ENCODE measurements around the gene SLC41A1.

SLC41A1 gene

DNA sequence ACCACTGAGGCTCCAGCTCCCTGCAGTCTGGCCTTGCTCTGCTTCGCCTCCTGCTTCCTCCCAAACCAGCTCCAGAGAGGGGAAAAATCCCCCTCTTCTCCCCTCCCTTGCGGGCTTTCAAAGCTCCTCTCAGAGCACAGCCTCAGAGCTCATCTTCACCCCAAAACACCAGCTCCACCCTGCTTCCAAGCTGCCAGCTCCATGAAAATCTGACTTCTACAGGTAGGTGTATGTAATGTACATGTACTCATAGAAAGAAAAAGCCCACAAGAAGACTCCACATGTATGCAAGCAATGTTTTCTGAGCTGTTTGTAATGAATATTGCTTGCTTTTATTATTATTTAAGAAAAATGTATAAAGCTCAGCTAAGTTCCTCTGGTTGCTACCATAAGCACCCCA lies 8.4 kb downstream of the SLC41A1 start:
- Histone ChIP-seq H4K20me1 (ENCODE audit: insufficient read depth, low read length, poor library complexity, severe bottlenecking) (peaks cover 21% of the 10 kb centered on the region), H3K4me1 (ENCODE audit: insufficient read depth, low read length, poor library complexity, severe bottlenecking) (peaks cover 57% of the 10 kb centered on the region), H3K36me3 (ENCODE audit: insufficient read depth, low read length) (peaks cover 11% of the 10 kb centered on the region; the same call in 1 of the 2 replicates), H3K9me3 (ENCODE audit: insufficient read depth, low read depth, low read length) (no peaks in the 10 kb centered on the region), H3K9ac (ENCODE audit: low read depth, low read length, poor library complexity, severe bottlenecking) (peak overlapping the region; percentile 36), H3K27me3 (ENCODE audit: insufficient read depth, low read length, poor library complexity, severe bottlenecking) (no peaks in the 10 kb centered on the region), H3F3A (ENCODE audit: low read depth) (no peaks in the 10 kb centered on the region), H3K4me3 (ENCODE audit: low read length, poor library complexity, severe bottlenecking) (peak overlapping the region; percentile 61), H2AFZ (ENCODE audit: low read length) (no peak overlapping the region), H3K4me2 (ENCODE audit: low read depth, low read length, poor library complexity, severe bottlenecking) (peak overlapping the region; percentile 96), H3K79me2 (ENCODE audit: insufficient read depth, low read length) (peaks cover 50% of the 10 kb centered on the region), H3K9me2 (replicated peaks; ENCODE audit: low read depth, low read length) (no peaks in the 10 kb centered on the region)
- TF ChIP-seq, protein P1, sequence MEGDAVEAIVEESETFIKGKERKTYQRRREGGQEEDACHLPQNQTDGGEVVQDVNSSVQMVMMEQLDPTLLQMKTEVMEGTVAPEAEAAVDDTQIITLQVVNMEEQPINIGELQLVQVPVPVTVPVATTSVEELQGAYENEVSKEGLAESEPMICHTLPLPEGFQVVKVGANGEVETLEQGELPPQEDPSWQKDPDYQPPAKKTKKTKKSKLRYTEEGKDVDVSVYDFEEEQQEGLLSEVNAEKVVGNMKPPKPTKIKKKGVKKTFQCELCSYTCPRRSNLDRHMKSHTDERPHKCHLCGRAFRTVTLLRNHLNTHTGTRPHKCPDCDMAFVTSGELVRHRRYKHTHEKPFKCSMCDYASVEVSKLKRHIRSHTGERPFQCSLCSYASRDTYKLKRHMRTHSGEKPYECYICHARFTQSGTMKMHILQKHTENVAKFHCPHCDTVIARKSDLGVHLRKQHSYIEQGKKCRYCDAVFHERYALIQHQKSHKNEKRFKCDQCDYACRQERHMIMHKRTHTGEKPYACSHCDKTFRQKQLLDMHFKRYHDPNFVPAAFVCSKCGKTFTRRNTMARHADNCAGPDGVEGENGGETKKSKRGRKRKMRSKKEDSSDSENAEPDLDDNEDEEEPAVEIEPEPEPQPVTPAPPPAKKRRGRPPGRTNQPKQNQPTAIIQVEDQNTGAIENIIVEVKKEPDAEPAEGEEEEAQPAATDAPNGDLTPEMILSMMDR (conservative IDR thresholded peaks at IDR 0.05; ENCODE audit: low read length): no peak
- no peak for TF ChIP-seq EZH2phosphoT487 (IDR thresholded peaks at IDR 0.05; ENCODE audit: borderline replicate concordance)

DNA sequence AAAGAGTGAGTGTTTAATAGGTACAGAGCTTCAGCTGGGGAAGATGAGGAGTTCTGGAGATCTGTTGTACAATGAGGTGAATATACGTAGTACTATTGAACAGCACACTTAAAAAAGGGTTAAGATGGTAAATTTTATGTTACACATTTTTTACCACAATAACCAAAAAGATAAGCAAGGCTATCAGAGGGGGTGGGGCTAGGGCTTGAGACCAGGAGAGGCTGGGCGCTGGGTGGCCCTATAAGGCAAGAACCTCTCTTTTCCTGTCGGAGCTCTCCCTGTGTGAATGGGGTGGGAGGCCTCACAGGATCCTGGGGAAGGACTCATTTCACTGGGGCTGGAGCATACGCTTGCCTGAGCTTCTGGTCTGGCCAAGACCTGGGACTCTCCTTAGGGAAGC lies 9.0 kb downstream of the SLC41A1 start:
- peaks cover 51% of the 10 kb centered on the region for H3K4me1 ChIP-seq (ENCODE audit: insufficient read depth, low read length, poor library complexity, severe bottlenecking)
- peak overlapping the region; percentile 61 for H3K4me3 ChIP-seq (ENCODE audit: low read length, poor library complexity, severe bottlenecking)
- peak overlapping the region; percentile 96 for H3K4me2 ChIP-seq (ENCODE audit: low read depth, low read length, poor library complexity, severe bottlenecking)
- H3K9me3 ChIP-seq (ENCODE audit: insufficient read depth, low read depth, low read length): no peaks in the 10 kb centered on the region
- H3F3A ChIP-seq (ENCODE audit: low read depth): no peaks in the 10 kb centered on the region
- no peak for TF ChIP-seq EZH2phosphoT487 (IDR thresholded peaks at IDR 0.05; ENCODE audit: borderline replicate concordance)
- TF ChIP-seq, protein P1 (conservative IDR thresholded peaks at IDR 0.05; ENCODE audit: low read length): no peak
- no peaks in the 10 kb centered on the region for H3K27me3 ChIP-seq (ENCODE audit: insufficient read depth, low read length, poor library complexity, severe bottlenecking)
- H3K79me2 ChIP-seq (ENCODE audit: insufficient read depth, low read length): peaks cover 44% of the 10 kb centered on the region; the same call in 1 of the 2 replicates
- peak overlapping the region; percentile 36 for H3K9ac ChIP-seq (ENCODE audit: low read depth, low read length, poor library complexity, severe bottlenecking)
- H2AFZ ChIP-seq (ENCODE audit: low read length): no peak overlapping the region
- no peaks in the 10 kb centered on the region for H3K9me2 ChIP-seq (replicated peaks; ENCODE audit: low read depth, low read length)
- peaks cover 17% of the 10 kb centered on the region; the same call in 1 of the 2 replicates for H3K36me3 ChIP-seq (ENCODE audit: insufficient read depth, low read length)
- H4K20me1 ChIP-seq (ENCODE audit: insufficient read depth, low read length, poor library complexity, severe bottlenecking): peaks cover 18% of the 10 kb centered on the region

- Histone ChIP-seq H3K9me3 (ENCODE audit: insufficient read depth, low read depth, low read length) (no peaks in the 10 kb centered on the region), H3K36me3 (ENCODE audit: insufficient read depth, low read length) (peaks cover 36% of the 10 kb centered on the region; the same call in 1 of the 2 replicates), H3K9ac (ENCODE audit: low read depth, low read length, poor library complexity, severe bottlenecking) (no peak overlapping the region), H3K9me2 (replicated peaks; ENCODE audit: low read depth, low read length) (no peaks in the 10 kb centered on the region), H3K79me2 (ENCODE audit: insufficient read depth, low read length) (peaks cover 30% of the 10 kb centered on the region; the same call in 1 of the 2 replicates), H3K4me3 (ENCODE audit: low read length, poor library complexity, severe bottlenecking) (no peak overlapping the region), H3K27me3 (ENCODE audit: insufficient read depth, low read length, poor library complexity, severe bottlenecking) (no peaks in the 10 kb centered on the region), H2AFZ (ENCODE audit: low read length) (no peak overlapping the region), H3K4me1 (ENCODE audit: insufficient read depth, low read length, poor library complexity, severe bottlenecking) (peaks cover 36% of the 10 kb centered on the region), H4K20me1 (ENCODE audit: insufficient read depth, low read length, poor library complexity, severe bottlenecking) (peaks cover 8% of the 10 kb centered on the region), H3K4me2 (ENCODE audit: low read depth, low read length, poor library complexity, severe bottlenecking) (no peak overlapping the region), H3F3A (ENCODE audit: low read depth) (no peaks in the 10 kb centered on the region)
- TF ChIP-seq EZH2phosphoT487 (IDR thresholded peaks at IDR 0.05; ENCODE audit: borderline replicate concordance): no peak
- TF ChIP-seq, protein P1 (conservative IDR thresholded peaks at IDR 0.05; ENCODE audit: low read length): no peak
These were observed 10.9 kb downstream of the SLC41A1 start for GRCh38 chr1:205802060-205802459.

All from Loucy (cell line).